GM08714 (cell line): ENCODE results near the gene ZBTB5.
"Not testable (repeated sequence)": the region's sequence is repeated elsewhere in the genome, so short reads cannot be mapped to it uniquely, and the experiment has no call there.

Experiments
- H3K4me3 ChIP-seq: fragments of 200-500 bp; sonication (Bioruptor generic); 2 replicates; pipeline ENCODE4 v1.5.1; 2014; ENCODE audit warnings: mild to moderate bottlenecking, low read length, inconsistent platforms
- ZNF274 ChIP-seq: IDR thresholded peaks from 2 replicates; pipeline ENCODE4 v1.6.1; 2012; ENCODE audit warnings: mild to moderate bottlenecking, low read depth, low read length

ZBTB5 gene

DNA sequence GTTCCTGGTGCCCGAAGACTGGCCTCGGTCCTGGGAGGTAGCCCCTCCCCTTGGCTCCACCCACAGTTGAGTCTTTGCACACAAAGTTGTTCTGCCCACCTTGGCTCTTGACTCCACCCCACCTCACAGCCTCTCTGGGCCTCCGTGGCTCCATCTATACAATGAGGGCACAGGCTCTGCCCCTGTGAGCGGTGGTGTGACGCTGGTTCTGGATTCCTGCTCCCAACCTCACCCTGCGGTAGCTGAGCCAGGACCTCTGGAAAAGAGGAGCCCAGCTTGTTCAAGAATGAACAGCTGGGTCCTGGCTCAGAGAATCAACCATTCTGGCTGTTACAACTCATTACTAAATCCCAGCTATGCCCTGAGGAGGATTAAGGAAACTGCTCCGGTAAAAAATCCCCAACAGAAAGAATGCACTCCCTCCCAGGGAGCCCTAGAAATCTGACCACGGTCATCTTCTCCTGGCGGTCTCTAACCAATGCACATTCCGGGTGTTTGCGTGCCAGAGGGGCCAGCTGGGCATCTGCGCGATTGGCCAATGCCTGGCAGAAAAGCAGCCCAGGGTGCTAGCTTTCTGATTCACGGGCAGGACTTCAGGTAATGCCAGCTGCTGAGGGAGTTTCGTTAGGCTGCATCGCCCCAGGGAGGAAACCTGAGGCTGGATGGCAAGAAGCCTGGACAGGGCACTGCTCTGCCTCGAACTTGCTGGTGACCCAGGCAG is 52.7 kb downstream of the ZBTB5 start:
- H3K4me3 ChIP-seq = no peak overlapping the region
- TF ChIP-seq ZNF274 = no peak

DNA sequence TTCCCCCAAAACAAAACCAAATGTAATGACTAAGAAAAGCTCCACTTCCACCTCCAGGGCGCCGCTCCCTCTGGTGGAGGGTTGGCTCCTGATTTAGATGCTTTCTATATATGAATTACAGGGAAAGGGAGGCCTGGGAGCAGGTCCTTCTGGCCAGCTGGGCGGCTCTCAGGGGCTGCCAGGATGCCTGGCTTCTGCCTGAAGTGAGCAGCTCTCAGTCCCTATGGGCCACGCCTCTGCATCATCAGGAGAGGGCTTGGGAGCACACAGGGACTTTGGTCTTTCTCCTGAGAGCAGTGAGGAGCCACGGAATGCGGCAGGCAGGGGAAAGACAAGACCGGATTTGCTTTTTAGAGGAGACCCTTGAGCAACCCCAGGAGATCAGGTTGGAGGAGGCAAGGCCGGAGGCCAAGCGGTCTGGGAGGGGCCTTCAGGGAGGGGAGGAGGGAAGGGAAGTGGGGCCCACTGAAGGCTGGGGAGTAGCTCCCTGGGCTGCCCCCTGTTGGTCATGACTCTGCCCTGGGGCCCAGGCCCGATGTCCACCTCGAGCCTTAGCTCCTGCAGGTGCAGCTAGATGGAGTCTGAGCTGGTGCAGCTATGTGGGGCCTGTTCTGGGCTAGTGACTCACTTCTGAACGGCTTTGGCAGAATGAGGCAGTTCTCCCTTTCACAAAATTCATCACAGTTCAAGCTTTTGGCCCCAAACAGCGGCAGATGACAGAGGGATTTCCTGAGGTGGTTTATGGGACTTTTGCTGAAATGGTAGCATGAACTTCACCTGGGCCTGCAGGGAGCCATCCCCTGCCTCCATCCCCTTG is 54.1 kb downstream of the ZBTB5 start:
- H3K4me3 ChIP-seq = no peak overlapping the region
- no peak for TF ChIP-seq ZNF274

DNA sequence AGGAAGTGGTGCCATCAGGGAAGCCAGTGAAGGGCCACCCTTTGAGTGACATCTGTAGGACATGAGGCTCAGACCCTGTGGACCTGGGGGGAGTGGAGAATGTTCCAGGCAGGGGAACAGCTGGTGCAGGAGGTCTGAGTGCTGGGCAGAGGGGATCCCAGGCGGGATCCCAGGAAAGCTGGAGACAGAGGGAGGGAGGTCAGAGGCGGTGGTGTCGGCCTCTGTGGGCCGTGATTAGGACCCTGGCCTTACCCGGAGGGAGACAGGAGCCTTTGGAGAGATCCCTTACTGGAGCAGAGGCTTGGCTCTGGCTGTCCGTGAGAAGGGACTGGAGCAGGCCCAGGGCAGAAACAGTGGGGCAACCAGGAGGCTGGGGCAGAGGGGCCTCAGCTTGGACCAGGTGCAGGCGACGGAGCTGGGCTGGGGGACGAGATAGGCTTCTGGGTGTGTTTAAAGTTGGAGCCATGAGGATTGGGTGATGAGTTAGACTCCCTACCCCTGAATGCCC is 54.8 kb downstream of the ZBTB5 start:
- TF ChIP-seq ZNF274 = no peak
- H3K4me3 ChIP-seq = no peak overlapping the region; the same call in 1 of the 2 replicates

- TF ChIP-seq ZNF274 = no peak
- H3K4me3 ChIP-seq = no peak overlapping the region; the same call in 1 of the 2 replicates
These were observed 56.1 kb downstream of the ZBTB5 start for GRCh38 chr9:37408933-37409710.

GRCh38 chr9:37407468-37407867 is 57.8 kb downstream of the ZBTB5 start:
- no peak for TF ChIP-seq ZNF274
- no peak overlapping the region for H3K4me3 ChIP-seq

- no peak overlapping the region for H3K4me3 ChIP-seq
- TF ChIP-seq ZNF274 = no peak
These were observed 58.4 kb downstream of the ZBTB5 start for GRCh38 chr9:37406603-37407401.

GRCh38 chr9:37405764-37406380 is 59.4 kb downstream of the ZBTB5 start:
- no peak overlapping the region for H3K4me3 ChIP-seq
- no peak for TF ChIP-seq ZNF274

DNA sequence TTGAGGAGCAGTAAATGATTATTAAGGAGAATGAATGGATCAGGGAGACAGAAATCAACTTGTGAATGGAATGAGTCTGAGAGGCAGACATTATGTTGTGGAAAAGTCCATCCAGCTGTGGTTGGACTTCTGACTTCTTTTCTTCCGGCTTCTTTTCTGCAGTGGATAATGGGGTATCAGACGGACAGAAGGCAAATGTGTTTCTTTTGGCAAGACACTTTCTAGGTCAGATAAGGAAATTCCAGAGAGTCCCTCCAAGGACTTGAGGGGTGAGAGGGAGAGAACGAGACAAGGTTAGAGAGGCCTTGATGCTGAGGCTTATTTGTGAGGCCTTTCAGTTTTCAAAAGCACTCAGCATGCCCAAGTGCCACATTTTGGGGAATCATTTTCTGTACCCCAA is 59.9 kb downstream of the ZBTB5 start:
- TF ChIP-seq ZNF274 = no peak
- H3K4me3 ChIP-seq = no peak overlapping the region

DNA sequence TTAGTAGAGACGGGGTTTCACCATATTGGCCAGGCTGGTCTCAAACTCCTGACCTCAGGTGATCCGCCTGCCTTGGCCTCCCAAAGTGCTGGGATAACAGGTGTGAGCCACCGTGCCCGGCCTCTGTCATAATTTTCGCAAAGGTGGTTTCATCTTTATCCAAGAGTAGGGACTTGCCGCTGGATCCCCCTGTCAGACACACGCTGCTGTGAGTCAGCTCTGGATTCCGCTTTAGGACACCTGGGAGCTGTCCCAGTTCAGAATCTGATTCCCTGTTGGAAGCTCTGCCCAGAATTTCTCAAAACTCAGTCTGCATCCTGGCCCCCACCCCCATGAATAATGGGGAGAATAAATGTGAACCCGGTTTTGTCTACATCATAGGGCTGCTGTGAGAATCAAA is 60.7 kb downstream of the ZBTB5 start:
- TF ChIP-seq ZNF274 = no peak
- H3K4me3 ChIP-seq = no peak overlapping the region

GRCh38 chr9:37399336-37399735 is 65.9 kb downstream of the ZBTB5 start:
- no peak for TF ChIP-seq ZNF274
- H3K4me3 ChIP-seq = no peak overlapping the region

DNA sequence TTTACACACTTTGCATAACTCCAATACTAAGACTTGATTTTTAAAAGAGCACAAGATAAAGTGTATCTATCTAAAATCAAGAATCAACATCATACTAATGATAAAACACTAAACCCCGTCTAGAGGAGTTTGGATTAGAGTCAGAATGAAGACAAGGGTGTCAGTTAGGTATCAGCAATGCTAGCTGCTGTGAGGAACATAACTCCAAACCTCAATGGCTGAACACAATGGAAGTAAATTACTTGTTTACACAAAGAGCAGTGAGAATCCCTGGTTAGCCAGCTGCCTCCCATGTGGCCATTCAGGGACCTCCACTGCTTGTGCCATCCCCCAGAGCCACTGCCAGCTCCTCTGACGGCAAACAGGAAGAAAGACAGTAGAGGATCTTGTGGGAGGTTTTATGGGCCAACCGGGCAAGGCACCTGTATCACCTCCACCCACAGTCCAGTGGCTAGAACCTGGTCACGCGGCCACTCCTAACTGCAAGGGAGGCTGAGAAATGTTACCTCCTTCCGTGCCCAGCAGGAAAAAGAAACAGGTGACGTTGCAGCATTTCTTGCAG is 66.7 kb downstream of the ZBTB5 start:
- TF ChIP-seq ZNF274 = no peak
- H3K4me3 ChIP-seq = no peak overlapping the region; the same call in 1 of the 2 replicates

GRCh38 chr9:37397948-37398347 is 67.3 kb downstream of the ZBTB5 start:
- H3K4me3 ChIP-seq = not testable (repeated sequence)

GRCh38 chr9:37395663-37396062 is 69.6 kb downstream of the ZBTB5 start:
- no peak overlapping the region for H3K4me3 ChIP-seq
- TF ChIP-seq ZNF274 = no peak
